WI38 (cell line): ENCODE results near the gene SEC16A.

ENCODE experiments used
- H3K4me3 ChIP-seq: 2 replicates; pipeline ENCODE4 v1.5.1; 2011; ENCODE audit warnings: low read depth, mild to moderate bottlenecking, control low read depth, low read length
- CTCF ChIP-seq: IDR thresholded peaks from 2 replicates; pipeline ENCODE4 v1.5.1; 2012; ENCODE audit warnings: low read depth, mild to moderate bottlenecking, control low read depth, low read length

The SEC16A gene

GRCh38 chr9:136441191-136441680, 41.6 kb downstream of the SEC16A start:
- TF ChIP-seq CTCF, result no peak
- H3K4me3 ChIP-seq, result no peak overlapping the region

DNA sequence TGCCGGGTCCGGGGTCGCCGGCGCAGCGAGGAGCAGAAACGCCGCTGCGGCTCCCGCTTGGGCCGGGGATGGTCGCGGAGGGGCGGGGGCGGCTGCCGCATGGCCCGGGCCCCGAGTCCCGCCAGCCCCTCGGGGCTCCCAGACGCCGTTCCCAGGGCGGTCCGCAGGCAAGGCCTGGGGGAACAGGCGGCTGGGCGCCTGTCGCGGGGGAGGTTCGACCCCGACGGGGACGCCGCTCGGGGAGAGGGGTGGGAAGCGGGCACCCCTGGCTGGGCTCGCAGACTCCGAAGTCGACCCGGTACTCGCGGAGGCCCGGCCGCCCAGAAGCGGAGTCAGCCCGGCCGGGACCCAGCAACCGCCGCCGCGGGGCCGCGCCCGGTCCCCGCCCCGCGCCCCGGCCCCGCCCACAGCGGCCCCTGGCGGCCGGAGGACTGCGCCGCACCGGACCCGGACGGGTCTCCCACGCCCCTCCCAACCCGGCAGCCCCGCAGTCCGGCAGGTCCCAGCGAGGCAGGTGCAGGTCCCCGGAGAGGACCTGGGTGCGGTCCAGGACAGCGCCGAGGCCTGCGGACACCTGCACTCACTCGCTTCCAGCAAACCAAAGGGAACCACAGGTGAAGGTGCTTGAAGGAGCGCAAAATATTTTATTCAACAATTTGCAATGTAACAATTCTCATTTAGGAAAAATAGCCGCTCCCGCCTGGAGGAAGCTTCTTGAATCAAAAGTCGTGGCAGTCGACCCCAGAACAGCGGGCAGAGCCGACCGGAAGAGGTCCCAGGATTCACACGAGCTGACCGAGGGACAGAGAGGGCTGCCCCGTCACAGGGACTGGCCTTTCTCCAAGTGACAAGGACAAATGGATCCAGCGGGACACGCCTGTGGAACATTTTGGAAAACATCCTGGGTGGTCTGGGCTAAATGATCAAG, 43.1 kb downstream of the SEC16A start, which contains the start of gene INPP5E:
Gene INPP5E, minus strand, starts transcription at position 365 of the 928 bp plus-strand sequence. CDS start 426 bp downstream, outside the sequence.
- H3K4me3 ChIP-seq, result peak within 1 kb of the TSS; percentile 82

DNA sequence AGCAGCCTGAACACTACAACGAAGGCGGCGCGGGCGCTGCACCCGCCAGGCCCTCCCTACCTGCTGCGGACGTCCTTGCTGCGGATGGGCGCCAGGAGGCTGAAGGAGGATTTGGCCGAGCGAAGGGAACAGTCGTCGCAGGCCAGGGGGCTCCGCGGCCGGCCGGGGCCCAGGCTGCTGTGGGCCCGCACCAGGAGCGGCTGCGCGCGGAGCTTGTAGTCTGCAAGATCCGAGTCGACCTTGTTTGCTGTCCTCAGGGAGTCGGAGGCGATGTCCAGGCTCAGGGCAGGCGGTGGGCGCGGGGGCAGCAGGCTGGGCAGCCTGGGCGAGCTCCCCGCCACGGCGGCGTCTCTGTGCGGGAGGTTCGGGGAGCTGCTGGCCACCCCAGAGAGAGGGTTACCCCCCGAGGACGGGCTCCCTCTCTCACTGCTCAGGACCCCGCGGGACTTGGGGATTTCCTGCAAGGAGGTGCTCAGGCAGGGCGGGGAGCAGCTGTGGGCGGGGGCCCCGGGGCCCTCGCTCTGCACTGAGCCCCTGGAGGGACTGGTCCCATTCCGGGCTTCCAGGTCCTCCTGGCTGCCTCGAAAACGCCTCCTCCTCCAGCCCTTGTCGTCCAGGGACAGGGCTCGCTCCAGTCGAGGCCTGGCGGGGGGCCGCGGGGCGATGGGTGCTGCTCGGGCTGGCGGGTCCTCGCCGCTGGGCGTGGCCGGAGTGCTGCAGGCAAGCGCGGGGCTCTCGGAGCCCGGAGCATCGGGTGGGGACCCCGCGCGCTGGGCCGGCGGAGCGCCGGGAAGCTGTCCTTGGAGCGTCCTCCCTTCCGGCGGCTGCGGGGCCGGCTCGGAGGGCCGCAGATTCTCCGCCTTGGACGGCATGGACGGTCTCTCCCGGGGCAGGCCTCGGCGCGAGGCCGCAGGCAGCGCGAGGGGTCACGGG, 44.0 kb downstream of the SEC16A start:
- H3K4me3 ChIP-seq, result peak overlapping the region; percentile 82
- TF ChIP-seq CTCF, result no peak

More for the DNA sequence above, 43.1 kb downstream of the SEC16A start, which contains the start of gene INPP5E:
- peak; percentile 34 for TF ChIP-seq CTCF

GRCh38 chr9:136437839-136438547, 44.8 kb downstream of the SEC16A start:
- H3K4me3 ChIP-seq, result peak overlapping the region; percentile 82
- TF ChIP-seq CTCF, result no peak

DNA sequence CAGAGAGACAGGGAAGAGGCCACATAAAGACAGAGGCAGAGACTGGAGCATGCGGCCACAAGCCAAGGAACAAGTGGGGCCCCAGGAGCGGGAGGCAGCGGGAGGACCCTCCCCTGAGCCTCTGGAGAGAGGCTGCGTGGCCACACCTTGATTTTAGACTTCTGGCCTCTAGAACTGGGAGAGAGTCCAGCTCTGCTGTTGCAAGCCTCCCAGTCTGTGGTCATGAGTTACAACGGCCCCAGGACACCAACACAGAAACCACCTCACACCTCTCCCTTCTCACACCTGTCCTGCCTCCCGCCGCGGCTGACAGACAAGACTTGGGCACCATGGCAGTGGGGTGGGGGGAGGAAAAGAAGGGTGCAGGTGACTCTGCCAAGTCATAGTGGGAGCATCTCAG, 45.4 kb downstream of the SEC16A start:
- TF ChIP-seq CTCF, result no peak
- H3K4me3 ChIP-seq, result peak overlapping the region; percentile 82

- no peak overlapping the region for H3K4me3 ChIP-seq
- TF ChIP-seq CTCF, result no peak
Observed at GRCh38 chr9:136436055-136436634, 46.7 kb downstream of the SEC16A start.
